Keratinocyte (primary cell): ENCODE measurements around the gene ALDH4A1. TPM values are rescaled to one million over a fixed set of nuclear protein-coding genes. Genes with fewer than 3 reads are reported as not detected.

ENCODE experiments used
- DNase-seq: peaks from one replicate; pipeline ENCODE4 v3.0.0-alpha.2; 2011; ENCODE audit warnings: low read depth, missing footprints, low spot score
- FAIRE-seq: peaks from 2 replicates; lab custom pipeline; 2011; peaks lifted over from hg19 to GRCh38; lab: Jason Lieb, UNC
- H2AFZ ChIP-seq: 2 replicates; pipeline ENCODE4 v1.6.0; 2012; ENCODE audit warnings: low read length, control low read depth, inconsistent platforms; ENCODE audit not compliant: control insufficient read depth
- H3K27ac ChIP-seq: 2 replicates; pipeline ENCODE4 v1.5.1; 2011; ENCODE audit warnings: low read length; ENCODE audit not compliant: control insufficient read depth, insufficient read depth
- H3K27me3 ChIP-seq: 3 replicates; pipeline ENCODE4 v1.6.0; 2011; ENCODE audit warnings: low read length; ENCODE audit not compliant: control insufficient read depth, insufficient read depth; ENCODE audit errors: extremely low read depth
- H3K36me3 ChIP-seq, 2 experiments: 2 replicates in 1 of 2; 3 replicates in 1 of 2; pipeline ENCODE4 v1.5.1; 2011; ENCODE audit warnings: low read length in 2 of 2, mild to moderate bottlenecking in 1 of 2; ENCODE audit not compliant: control insufficient read depth in 2 of 2, insufficient read depth in 2 of 2; ENCODE audit errors: extremely low read depth in 1 of 2
- H3K4me1 ChIP-seq: 3 replicates; pipeline ENCODE4 v1.5.1; 2011; ENCODE audit warnings: low read length; ENCODE audit not compliant: control insufficient read depth, insufficient read depth; ENCODE audit errors: extremely low read depth
- H3K4me2 ChIP-seq: 3 replicates; pipeline ENCODE4 v1.6.0; 2011; ENCODE audit warnings: low read depth, low read length; ENCODE audit not compliant: control insufficient read depth, insufficient read depth; ENCODE audit errors: extremely low read depth
- H3K4me3 ChIP-seq, 3 experiments: fragments of 200-600 bp in 1 of 3; sonication (generic) in 1 of 3; 2 replicates in 2 of 3; 3 replicates in 1 of 3; pipeline ENCODE4 v1.5.1; 2011 to 2016; ENCODE audit warnings: low read length in 3 of 3, mild to moderate bottlenecking in 3 of 3, control low read depth in 2 of 3, inconsistent platforms in 1 of 3, low read depth in 1 of 3, mixed read lengths in 1 of 3, mixed run types in 1 of 3, moderate library complexity in 1 of 3; ENCODE audit not compliant: control insufficient read depth in 2 of 3, insufficient read depth in 2 of 3; ENCODE audit errors: extremely low read depth in 1 of 3
- H3K79me2 ChIP-seq: 2 replicates; pipeline ENCODE4 v1.6.0; 2012; ENCODE audit warnings: low read length; ENCODE audit not compliant: control insufficient read depth, insufficient read depth
- H3K9ac ChIP-seq: 3 replicates; pipeline ENCODE4 v1.6.0; 2011; ENCODE audit warnings: low read length; ENCODE audit not compliant: control insufficient read depth, insufficient read depth; ENCODE audit errors: extremely low read depth
- H3K9me1 ChIP-seq: 3 replicates; pipeline ENCODE4 v1.6.0; 2011; ENCODE audit warnings: low read length; ENCODE audit not compliant: control insufficient read depth, insufficient read depth; ENCODE audit errors: extremely low read depth
- H3K9me3 ChIP-seq: 2 replicates; pipeline ENCODE4 v1.5.1; 2012; ENCODE audit warnings: low read depth, low read length; ENCODE audit not compliant: control insufficient read depth
- H4K20me1 ChIP-seq: 3 replicates; pipeline ENCODE4 v1.6.0; 2011; ENCODE audit warnings: low read length; ENCODE audit not compliant: control insufficient read depth, insufficient read depth; ENCODE audit errors: extremely low read depth
- CTCF ChIP-seq, 3 experiments: IDR thresholded peaks in 1 of 3; conservative IDR thresholded peaks in 1 of 3; optimal IDR thresholded peaks in 1 of 3; 2 replicates in 2 of 3; 3 replicates in 1 of 3; pipeline versions ENCODE3 to v1.5.1; 2011; ENCODE audit warnings: low read length in 3 of 3, mild to moderate bottlenecking in 3 of 3, moderate library complexity in 2 of 3, control low read depth in 1 of 3, inconsistent platforms in 1 of 3; ENCODE audit not compliant: insufficient read depth in 2 of 3; ENCODE audit errors: extremely low read depth in 1 of 3
- EZH2 ChIP-seq: IDR thresholded peaks from one replicate; pipeline ENCODE4 v1.6.1; 2012; ENCODE audit warnings: inconsistent platforms, mild to moderate bottlenecking, low read length, moderate library complexity
- dilution Hi-C: fragments of 300-500 bp; cut with MboI; formaldehyde crosslinking; loops from one replicate; pipeline ENCODE4 v1.7.0; 2020; ENCODE audit warnings: low sequenced_read_pairs; ENCODE audit not compliant: extremely low pct_ligation_motif_present
- polyA plus RNA-seq, 5 experiments: library from polyadenylated mRNA; depleted of rRNA in 3 of 5; stranded (reverse) in 3 of 5; stranded (forward) in 1 of 5; unstranded in 1 of 5; fragments of >200 nt; gene quantifications; 1 replicate in 1 of 5; 2 replicates in 3 of 5; 3 replicates in 1 of 5; pipeline versions ENCODE4 v1.2.1 to v1.2.3, GENCODE V29; 2011 to 2012; ENCODE audit warnings: missing spikeins in 2 of 5, low read depth in 1 of 5, low replicate concordance in 1 of 5

Gene ALDH4A1
- polyA plus RNA-seq, 1 donor (not counting 4 experiments of a cell fraction or from before 2014, with no cell fraction given): 52.7 TPM

DNA sequence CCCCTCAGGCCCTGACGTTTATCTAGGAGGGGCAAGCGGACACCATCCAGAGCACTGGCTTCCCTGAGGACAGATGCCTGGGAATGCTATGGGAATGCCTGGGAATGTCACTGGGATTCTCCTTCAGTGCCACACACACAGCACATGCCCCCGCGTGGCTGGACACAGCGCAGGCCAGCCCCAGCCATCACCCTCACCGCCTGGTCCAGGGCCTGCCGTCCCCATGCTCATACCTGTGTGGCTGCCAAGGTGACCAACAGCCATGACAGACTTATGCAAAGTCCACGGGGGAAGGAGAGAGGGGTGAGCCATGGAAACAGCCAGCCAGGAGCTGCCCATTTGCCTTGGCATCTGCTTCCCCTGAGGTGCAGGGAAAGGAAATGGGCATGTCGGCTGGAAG is 37.2 kb downstream of the ALDH4A1 start:
- dilution Hi-C loops: no loop called here

GRCh38 chr1:18861590-18861989 is 40.8 kb downstream of the ALDH4A1 start:
- Histone ChIP-seq H3K9me1 (no peaks in the 10 kb centered on the region), H3K4me2 (no peak overlapping the region), H3K4me3 (no peak overlapping the region), H3K9me3 (no peaks in the 10 kb centered on the region), H3K27ac (no peak overlapping the region), H4K20me1 (no peaks in the 10 kb centered on the region), H2AFZ (no peak overlapping the region), H3K27me3 (peaks cover 8% of the 10 kb centered on the region), H3K9ac (no peak overlapping the region), H3K79me2 (no peaks in the 10 kb centered on the region), H3K4me1 (no peaks in the 10 kb centered on the region), H3K36me3 (no peaks in the 10 kb centered on the region)
- DNase-seq: no peak
- TF ChIP-seq EZH2 (no peak), CTCF (optimal IDR thresholded peaks at IDR 0.05 in 1 of 3, IDR thresholded peaks at IDR 0.05 in 1 of 3, conservative IDR thresholded peaks at IDR 0.05 in 1 of 3; ENCODE audit: extremely low read depth in 1 of 3, insufficient read depth in 2 of 3, low read length in 3 of 3) (no peak)
- dilution Hi-C loops: no loop called here
- no peak for FAIRE-seq

More for the DNA sequence above, 37.2 kb downstream of the ALDH4A1 start:
- Histone ChIP-seq H3K9ac (no peak overlapping the region), H3K79me2 (no peaks in the 10 kb centered on the region), H3K4me1 (no peaks in the 10 kb centered on the region), H3K4me3 (no peak overlapping the region), H3K27ac (no peak overlapping the region), H4K20me1 (no peaks in the 10 kb centered on the region), H3K36me3 (no peaks in the 10 kb centered on the region), H2AFZ (no peak overlapping the region), H3K27me3 (peaks cover 8% of the 10 kb centered on the region), H3K9me3 (no peaks in the 10 kb centered on the region), H3K9me1 (no peaks in the 10 kb centered on the region), H3K4me2 (no peak overlapping the region)
- DNase-seq (no peak), FAIRE-seq (no peak)
- no peak for TF ChIP-seq CTCF (optimal IDR thresholded peaks at IDR 0.05 in 1 of 3, IDR thresholded peaks at IDR 0.05 in 1 of 3, conservative IDR thresholded peaks at IDR 0.05 in 1 of 3; ENCODE audit: extremely low read depth in 1 of 3, insufficient read depth in 2 of 3, low read length in 3 of 3)
- TF ChIP-seq EZH2: no peak
